Stimulated activated CD8-positive, alpha-beta memory T cell treated with anti-CD3 and anti-CD28 coated beads, Interleukin-12 subunit alpha, Interleukin-12 subunit beta, amount 100 ng/mL, for 4 hours (primary cell): ENCODE results near the gene CCL22.
"Not testable (repeated sequence)": the region's sequence is repeated elsewhere in the genome, so short reads cannot be mapped to it uniquely, and the experiment has no call there.

Experiments
- DNase-seq: peaks from one replicate; pipeline ENCODE4 v3.0.0-alpha.2; 2020; ENCODE audit warnings: low read depth

CCL22 gene

GRCh38 chr16:57358527-57359095, at the start of gene CCL22:
CCL22 (plus strand) TSS chr16:57358783; CDS start chr16:57358817, 34 bp downstream.
- DNase-seq: no peak

- DNase-seq: no peak
Observed at GRCh38 chr16:57310801-57311200, 47.8 kb upstream of the CCL22 start.

GRCh38 chr16:57313509-57313908, 45.1 kb upstream of the CCL22 start:
- DNase-seq: no peak

- no peak for DNase-seq
Observed at GRCh38 chr16:57314161-57314785, 44.3 kb upstream of the CCL22 start.

DNA sequence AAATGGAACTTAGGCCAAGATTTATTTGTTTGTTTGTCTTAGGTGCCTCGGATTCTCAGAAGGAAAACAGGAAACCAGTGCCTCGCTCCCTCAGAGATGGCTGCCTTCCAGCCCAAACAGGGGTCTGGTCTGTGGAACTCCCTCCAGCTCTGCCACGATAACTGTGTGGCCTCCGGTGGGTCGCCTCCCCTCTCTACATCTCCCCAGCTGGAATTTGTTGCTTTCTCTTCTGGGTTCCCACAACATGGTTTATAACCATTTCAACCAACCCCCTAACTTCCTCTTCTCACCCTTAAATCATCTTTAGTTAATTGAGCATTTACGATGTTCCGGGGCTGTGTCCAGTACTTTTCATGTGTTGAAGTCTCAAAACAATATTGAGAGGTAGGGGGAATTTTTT, 43.2 kb upstream of the CCL22 start:
- no peak for DNase-seq

GRCh38 chr16:57316390-57317017, 42.1 kb upstream of the CCL22 start:
- DNase-seq: no peak

- no peak for DNase-seq
Observed at GRCh38 chr16:57318240-57318970, 40.2 kb upstream of the CCL22 start.

DNA sequence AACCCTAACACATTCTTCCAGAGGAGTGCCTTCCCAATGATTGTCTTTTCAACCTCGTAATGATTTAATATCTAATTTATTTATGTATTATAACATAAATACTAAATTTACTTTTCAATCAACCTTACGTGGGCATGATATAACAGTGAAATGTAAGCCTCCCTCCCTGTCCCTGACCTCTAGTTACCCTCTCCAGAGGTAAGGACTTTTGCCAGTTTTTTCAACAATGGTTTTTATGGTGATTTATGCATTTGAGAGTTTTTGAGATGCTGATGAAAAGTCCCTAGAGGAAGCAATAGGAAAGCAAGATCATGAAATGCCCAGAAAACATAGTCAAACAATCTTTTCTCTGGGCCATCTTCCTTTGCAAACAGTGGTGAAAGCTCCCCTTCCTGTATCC, 38.9 kb upstream of the CCL22 start:
- no peak for DNase-seq

DNA sequence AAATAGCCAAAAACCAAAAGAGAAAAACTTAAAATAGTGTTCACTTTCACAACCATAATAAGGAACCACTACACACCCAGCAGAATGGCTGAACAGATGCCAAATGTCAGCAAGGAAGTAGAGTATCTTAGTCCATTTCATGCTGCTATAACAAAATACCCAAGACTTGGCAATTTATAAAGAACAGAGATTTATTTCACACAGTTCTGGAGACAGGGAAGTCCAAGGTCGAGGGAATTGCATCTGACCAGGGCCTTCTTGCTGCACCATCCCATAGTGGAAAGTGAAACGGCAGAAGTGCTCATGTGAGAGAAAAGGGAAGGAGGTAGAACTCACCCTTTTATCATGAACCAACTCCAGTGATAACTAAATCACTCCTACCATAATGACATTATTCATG, 33.8 kb upstream of the CCL22 start:
- DNase-seq: no peak

DNA sequence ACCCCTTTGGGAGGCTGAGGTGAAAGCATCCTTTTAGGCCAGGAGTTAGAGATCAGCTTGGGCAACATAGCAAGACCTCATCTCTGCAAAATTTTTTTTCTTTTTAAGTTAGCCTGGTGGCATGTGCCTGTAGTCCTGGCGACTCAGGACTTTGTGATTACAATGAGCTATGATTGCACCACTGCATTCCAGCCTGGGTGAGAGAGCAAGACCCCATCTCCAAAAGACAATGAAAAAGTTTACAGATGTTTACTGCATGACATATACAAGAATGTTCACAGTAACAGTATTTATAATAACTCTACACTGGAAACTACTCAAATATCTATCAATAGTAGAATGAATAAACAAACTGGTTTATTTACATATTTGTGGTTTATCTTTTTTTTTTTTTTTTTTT, 33.1 kb upstream of the CCL22 start:
- no peak for DNase-seq

GRCh38 chr16:57329718-57330327, 28.8 kb upstream of the CCL22 start:
- DNase-seq: no peak

DNA sequence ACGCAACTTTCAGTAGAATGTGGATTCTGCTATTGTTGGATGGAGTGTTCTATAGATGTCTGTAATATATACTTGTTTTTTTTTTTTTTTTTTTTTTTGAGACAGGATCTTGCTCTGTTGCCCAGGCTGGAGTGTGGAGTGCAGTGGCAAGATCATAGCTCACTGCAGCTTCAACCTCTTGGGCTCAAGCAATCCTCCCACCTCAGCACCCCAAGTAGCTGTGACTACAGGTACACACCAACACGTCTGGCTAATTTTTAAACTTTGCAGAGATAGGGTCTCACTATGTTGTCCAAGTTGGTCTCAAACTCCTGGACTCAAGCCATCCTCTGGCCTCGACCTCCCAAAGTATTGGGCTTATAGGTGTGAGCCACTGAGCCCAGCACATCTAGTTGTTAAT, 27.2 kb upstream of the CCL22 start:
- no peak for DNase-seq

DNA sequence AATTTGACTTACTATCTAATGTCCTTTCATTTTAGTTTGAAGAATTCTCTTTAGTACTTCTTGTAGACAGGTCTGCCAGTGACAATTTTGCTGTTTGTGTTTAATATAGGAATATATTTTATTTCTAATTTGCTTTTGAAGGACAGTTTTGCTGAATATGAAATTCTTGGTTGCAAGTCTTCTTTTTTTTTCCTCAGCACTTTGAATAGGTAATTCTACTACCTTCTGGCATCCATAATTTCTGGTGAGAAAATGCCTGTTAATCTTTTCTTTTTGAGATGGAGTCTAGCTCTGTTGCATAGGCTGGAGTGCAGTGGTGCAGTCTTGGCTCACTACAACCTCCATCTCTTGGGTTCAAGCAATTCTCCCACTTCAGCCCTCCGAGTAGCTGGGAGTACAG, 25.2 kb upstream of the CCL22 start:
- DNase-seq: no peak

DNA sequence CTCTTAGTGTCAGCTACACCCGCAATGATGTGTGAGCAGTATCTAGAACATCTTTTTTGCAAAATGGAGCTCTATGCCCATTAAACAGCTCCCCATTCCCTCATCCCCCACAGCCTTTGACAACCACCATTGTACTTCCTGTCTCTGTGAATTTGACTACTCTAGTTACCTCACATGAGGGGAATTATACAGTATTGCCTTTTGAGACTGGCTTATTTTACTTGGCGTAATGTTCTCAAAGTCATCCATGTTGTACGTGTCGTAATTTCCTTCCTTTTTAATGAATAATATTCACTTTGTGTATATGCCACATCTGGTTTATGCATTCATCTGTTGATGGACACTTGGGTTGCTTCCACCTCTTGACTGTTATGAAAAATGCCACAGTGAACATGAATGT, 23.2 kb upstream of the CCL22 start:
- no peak for DNase-seq

GRCh38 chr16:57341062-57341440, 17.5 kb upstream of the CCL22 start:
- no peak for DNase-seq

DNA sequence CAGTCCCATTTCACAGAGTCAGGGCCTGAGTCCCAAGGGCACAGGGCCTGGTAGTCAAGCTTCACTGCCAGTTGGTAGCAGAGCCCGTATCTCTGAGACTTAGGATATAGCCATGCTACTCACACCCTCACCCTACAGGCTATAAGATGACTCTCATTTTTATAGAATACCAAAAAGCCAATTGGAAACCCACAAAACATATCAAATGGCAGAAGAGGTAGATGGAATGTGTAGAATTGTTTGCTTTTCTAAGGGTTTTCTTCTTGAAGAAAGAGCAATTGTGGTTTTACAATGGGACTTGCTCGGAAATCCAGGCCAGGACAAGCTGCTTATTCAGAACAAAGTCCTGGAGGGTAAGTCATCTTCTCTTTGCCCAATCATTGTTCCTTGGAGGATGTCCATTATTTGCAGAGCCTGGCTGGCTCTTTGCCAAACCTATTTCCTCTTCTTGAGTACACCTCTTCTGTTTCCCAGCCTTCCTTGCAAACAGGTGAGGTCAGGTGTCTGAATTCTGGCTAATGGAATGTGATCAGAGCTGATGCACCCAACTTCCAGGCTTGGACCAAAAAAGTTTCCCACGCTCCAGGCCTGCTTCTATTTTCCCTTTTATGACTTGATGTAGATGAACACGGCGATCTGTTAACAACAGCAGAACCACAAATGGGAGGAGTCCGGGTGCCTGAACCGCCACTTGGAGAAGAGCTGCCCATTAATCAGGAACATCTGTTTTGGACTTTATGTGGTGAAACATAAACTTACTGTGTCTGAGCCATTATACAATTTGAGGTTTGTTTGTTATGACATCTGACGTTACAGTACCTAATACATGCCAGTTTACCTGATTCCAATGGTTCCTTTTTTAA, 16.9 kb upstream of the CCL22 start:
- DNase-seq: no peak

DNA sequence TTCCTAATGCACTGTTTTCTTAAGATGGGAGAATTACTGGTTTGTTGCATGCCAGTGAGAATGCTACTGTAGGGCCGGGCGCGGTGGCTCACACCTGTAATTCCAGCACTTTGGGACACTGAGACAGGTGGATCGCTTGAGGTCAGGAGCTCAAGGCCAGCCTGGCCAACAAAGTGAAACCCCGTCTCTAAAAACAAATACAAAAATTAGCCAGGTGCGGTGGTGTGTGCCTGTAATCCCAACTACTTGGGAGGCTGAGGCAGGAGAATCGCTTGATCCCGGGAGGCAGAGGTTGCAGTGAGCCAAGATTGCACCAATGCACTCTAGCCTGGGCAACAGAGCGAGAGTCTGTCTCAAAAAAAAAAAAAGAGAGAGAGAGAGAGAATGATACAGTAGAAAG, 16.0 kb upstream of the CCL22 start:
- not testable (repeated sequence) for DNase-seq

DNA sequence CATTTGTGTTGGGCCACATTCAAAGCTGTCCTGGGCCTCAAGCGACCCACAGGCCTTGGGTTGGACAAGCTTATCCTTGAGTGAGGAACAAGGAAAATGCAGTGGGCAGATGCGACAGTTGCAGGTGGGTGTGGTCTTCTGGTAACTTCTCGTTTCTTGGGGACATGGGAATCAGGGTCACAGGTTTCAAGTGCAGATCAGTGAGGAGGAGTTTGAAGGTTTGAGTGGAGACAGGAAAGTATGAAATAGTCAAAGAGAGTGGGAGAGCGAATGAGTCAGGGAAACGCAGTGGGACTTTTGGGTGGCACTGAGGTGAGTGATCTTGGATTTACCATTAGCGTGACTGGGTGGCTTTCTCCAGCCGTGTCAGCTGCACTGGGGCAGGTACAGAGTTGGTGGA, 15.4 kb upstream of the CCL22 start:
- DNase-seq: no peak

- DNase-seq: not testable (repeated sequence)
Observed at GRCh38 chr16:57344094-57344493, 14.5 kb upstream of the CCL22 start.

DNA sequence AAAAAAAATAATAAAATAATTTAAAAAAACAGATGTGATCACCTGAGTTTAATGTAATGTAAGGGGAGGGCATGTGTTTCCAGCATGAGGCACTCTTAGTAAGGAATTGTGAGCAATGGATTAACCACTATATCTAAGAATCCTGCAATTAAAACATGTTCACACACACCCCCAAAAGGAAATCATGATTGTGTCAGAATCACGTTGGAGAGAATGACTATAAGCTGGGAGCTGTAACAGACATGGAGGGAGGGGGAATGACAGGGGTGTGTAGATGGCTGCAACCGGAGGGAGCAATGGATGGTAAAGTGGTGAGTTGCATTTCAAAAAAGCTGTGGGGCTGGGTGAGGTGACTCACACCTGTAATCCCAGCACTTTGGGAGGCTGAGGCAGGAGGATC, 13.6 kb upstream of the CCL22 start:
- no peak for DNase-seq

GRCh38 chr16:57345666-57346204, 12.8 kb upstream of the CCL22 start:
- no peak for DNase-seq
